HG02943 (cell line): Measurements from ENCODE around the gene CCN2.
A peak's percentile ranks its signal among the peaks of the same experiment; 100 is the strongest.

Experiments
- ATAC-seq: cut with Tn5 transposase; IDR thresholded peaks from one replicate; pipeline ENCODE4 v1.9.1; 2021; ENCODE audit warnings: mild to moderate bottlenecking, low read depth, moderate library complexity; ENCODE audit not compliant: unreplicated experiment

Gene CCN2, protein sequence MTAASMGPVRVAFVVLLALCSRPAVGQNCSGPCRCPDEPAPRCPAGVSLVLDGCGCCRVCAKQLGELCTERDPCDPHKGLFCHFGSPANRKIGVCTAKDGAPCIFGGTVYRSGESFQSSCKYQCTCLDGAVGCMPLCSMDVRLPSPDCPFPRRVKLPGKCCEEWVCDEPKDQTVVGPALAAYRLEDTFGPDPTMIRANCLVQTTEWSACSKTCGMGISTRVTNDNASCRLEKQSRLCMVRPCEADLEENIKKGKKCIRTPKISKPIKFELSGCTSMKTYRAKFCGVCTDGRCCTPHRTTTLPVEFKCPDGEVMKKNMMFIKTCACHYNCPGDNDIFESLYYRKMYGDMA

DNA sequence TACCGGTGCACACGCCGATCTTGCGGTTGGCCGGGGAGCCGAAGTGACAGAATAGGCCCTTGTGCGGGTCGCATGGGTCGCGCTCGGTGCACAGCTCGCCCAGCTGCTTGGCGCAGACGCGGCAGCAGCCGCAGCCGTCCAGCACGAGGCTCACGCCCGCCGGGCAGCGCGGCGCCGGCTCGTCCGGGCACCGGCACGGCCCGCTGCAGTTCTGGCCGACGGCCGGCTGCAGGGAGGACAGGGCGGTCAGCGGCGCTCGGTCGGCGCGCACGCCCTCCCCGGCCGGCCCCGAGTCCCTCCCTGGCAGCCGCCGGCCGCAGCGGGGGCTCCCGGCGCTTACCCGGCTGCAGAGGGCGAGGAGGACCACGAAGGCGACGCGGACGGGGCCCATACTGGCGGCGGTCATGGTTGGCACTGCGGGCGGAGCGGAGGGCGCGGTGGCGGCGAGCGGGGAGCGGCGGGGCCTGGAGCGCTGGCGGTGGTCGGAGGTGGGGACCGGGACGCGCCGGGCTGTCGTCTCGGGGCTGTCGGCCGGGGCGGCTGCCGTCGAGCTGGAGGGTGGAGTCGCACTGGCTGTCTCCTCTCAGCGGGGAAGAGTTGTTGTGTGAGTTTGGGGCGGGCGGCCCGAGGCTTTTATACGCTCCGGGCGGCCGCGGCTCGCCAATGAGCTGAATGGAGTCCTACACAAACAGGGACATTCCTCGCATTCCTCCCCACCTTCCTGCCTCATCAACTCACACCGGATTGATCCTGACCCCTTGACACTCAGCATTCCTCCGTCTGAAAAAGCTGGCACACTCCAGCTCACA is at the start of gene CCN2:
TSS of gene CCN2 (minus strand) at position 606 of the 809 bp plus-strand sequence. CDS start at position 406, 200 bp downstream.
- ATAC-seq: no peak

DNA sequence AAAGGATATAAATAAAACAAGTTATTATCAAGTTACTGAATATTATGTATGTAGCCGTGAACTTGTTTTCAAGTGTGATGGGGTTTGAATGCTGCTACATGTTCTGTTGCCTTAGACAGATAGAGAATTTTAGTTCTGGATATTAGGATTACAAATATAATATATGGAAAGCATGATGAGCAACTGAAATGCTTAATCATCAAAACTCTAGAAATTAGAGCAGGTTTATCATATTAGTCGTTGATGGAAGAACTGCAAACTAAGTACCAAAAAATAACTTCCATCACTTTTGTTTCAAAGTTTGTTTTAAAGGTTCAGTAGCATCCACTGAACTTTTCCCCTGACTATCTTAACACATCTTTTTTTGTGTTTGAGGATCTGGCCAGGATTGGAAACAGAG is 49.1 kb upstream of the CCN2 start:
- ATAC-seq: no peak

DNA sequence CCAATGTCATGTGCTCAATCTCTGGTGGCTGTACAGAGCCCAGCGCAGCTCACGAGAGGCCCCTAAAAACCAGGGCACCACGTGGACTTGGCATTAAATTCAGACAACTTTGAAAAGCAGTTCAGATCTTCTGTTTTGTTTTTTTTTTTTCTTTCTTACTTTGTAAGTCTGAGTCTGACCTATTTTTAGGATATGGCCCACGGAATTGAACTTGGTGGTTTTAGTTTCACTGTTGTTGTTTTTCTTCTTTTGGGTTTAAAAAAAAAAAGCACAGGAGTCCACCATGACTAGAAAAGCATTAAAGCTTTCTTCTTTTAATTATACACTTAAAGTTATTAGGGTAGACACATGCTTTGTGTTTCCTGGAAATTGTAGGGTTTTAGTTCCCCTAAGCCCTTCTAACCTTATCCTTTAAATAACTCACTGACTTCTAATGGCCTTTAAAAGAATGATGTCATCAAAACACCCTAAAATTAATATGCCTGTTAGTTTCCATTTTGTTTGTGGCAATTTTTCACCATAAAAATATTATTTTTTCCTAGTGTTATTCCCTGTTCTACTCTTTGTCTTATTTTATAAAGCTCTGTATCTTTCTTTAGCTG is 48.5 kb upstream of the CCN2 start:
- ATAC-seq: peak; percentile 57

DNA sequence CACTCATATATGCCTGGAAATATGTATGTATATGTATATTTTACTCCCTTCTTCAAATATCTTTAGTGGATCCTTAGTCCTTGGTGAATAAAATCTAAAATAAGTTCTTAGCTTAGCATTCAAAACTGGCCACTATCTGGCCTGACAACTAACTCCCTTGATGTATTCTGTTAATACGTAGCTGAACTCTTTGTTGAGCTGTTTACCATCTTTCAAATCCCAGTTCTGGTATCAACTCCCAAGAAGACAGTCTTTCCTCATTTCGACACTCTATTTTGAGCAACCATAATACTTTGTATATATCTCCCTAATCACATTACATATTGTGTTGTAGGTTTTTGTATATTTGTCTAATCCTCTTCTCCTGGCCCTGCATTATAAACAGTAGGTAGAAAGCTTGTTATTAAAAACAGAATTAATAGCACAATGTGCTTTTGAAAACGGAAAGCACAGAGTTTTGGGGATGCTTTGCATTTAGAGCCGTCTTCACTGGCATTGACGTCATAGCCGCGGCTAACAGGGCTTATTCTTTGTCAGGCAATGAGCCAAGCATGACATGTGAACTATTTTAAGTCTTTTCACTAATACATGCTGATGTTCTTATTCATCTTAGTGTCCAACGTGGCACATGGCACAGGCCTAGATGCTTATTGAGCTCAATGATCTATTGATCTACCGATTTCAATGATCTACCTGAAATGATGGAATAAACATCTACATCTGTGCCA is 47.2 kb upstream of the CCN2 start:
- no peak for ATAC-seq

DNA sequence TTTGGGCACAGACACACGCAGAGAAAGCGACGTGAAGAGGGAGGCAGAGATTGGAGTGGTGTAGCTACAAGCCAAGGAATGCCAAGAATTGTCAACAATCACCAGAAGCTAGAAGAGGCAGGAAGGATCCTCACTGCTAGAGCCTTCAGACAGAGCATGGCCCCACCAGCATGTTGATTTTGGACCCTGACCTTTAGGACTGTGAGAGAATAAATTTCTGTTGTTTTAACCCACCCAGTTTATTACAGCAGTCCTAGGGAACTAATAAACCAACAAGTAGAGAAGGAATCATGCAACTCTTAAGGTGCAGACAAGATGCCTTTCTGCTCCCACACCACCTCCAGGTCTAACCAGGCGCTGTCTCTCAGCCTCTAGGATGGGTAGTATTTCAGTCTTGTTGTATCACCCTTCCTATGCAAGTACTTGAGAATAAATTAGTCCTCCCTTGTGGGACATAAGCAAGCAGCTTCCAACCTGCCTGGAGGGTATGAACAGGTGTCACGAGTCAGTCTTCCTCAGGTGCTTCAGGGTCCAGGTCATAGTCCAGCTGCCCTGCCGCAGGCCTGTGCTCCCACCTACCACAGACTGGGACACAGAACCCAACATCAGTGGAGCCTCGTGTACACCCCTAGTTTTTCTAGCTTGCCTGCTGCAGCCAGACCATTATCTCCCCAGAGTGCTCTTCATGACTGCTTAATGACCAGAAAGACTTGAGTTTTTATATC is 46.4 kb upstream of the CCN2 start:
- ATAC-seq: no peak

DNA sequence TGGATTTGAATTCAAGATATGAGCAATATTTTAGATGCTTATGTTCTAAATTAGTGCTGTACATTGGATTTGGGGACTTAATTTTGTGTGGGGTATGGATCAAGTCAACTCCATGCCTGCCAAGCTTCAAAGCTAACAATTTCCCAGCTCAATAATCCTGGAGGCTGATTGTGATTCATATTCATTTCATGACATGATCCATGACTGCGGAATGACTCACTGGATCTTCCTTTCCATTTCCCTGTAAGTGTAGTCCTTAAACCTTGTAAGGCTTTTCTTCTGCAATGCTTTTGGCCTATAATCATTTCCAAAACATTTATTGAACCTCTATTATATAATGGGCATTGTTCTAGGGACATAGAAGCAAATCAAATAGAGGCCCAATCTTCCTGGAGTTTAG is 44.7 kb upstream of the CCN2 start:
- ATAC-seq: no peak

DNA sequence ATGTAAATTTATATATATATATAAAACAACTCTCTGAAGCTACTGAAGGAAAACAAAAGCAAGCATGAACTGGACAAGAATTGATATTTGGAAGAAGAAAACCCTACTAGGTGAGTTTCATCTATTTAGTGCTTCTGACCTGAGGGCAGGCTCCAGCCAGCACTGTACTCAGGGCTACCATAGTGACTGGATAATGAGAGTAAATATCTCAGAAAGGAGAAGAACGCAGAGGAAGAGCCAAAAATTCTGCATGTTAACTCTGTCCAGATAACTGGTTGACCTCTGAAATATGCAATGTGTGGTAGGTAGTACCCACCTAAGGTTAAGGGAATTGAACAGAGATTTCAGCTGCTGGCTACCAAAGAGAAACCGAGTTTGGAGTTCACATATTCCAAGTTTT is 41.4 kb upstream of the CCN2 start:
- ATAC-seq: no peak

DNA sequence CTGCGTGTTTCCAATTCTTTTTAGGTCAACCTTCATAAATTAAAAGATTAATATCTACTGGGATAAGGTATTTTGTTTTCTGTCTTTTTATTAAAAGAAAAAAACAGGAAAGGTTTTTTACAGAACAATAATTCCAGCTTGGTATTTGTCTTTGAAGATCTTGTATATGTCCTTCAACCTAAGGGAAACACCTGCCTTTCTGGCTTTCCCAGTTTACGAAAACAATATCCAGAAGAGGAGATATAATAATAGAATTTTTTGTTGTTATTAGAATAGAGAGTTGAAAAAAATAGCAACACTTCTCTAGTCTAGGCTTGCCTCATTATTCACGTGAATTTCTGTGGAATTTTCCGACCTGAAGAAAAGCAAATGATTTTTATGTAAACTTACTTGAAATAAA is 37.9 kb upstream of the CCN2 start:
- no peak for ATAC-seq

DNA sequence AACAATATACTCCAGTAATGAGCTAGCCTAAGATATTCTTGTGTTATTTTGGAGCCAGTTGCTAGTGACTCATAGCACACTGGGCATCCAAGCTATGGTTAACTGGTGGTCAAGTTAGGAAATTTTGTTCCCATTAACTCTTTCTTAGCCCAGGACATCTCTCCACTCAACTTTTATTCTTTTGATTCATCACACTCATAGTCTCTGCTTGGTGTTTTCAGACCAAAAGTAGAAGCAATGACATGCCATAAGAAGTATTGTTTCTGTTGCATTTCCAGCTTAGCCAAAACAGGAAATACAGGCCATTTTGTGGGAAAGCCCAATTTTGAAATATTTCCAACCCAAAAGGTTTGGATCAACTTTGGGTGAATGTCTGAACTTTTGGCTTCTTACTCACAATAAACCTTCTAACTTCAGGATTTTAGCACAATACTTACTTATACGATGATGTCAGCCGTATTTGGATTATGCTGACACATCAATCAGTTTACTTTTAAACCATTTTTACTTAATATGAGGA is 31.6 kb upstream of the CCN2 start:
- no peak for ATAC-seq

DNA sequence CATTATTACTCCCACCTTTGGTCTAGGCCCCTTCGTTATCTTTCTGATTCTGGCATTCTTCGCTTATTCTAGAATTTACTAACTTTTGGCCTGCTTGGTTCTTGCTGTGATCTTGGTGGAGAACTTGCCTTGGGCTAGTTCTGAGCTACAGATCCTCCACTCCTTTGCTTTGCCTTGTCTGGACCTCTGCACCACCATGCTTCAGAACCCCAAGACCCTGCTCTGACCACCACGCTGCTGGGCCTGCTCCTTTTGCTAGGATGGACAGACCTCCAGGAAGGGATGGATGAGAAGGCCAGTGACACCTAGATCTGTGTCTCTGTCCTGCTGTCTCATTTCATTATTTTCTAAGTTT is 30.4 kb upstream of the CCN2 start:
- no peak for ATAC-seq

DNA sequence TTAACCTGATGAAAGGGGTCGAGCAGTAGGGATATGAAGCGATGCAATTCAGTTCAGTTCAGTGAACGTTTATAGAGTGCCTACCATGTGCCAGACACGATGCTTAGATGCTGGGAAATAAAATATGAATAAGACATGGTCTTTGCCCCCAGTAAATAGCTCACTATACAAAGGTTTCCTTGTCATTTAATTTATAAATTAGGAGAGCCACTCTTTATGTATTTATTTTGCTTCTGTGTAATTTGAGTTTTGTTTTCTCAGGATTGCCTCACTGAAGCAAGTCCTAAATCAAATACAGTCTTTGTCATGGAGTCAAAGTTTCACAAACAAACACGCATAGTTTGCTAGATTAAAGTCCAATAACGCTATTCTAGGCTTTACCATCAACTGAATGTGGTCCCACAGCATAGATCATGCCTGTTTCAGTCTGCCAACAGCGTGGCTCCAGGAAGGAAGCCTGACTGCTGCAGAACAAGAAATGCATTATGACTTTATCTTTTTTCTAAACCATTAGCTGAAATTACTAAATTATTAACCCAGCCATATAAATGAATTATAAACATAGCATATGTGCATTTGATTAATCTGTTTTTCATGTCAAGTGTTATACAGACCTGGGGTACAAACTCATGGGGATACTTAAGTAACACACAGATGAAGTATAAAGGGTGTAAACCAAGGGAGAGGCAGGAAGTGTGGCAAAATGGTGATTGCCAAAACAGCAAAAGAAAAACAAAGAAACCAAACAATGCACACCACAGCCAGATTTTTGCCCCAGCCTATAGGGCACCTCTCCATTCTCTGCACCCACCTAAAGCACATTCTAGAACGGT is 29.8 kb upstream of the CCN2 start:
- ATAC-seq: no peak

DNA sequence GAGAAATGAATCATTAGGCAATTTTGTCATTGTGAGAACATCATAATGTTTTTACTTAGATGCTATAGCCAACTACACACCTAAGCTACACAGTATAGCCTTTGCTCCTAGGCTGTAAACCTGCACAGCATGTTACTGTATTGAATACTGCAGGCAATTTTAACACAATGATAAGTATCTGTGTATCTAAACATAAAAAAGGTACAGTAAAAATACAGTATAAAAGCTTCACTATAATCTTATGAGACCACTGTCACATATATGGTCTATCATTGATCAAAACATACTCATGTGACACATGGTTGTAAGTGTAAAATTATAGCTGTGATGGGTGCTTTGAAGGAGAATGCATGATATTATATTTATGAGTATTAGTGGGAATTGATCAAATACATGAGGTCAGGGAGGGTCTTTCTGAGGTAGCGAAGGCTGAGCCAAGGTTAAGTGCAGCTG is 29.2 kb upstream of the CCN2 start:
- no peak for ATAC-seq

DNA sequence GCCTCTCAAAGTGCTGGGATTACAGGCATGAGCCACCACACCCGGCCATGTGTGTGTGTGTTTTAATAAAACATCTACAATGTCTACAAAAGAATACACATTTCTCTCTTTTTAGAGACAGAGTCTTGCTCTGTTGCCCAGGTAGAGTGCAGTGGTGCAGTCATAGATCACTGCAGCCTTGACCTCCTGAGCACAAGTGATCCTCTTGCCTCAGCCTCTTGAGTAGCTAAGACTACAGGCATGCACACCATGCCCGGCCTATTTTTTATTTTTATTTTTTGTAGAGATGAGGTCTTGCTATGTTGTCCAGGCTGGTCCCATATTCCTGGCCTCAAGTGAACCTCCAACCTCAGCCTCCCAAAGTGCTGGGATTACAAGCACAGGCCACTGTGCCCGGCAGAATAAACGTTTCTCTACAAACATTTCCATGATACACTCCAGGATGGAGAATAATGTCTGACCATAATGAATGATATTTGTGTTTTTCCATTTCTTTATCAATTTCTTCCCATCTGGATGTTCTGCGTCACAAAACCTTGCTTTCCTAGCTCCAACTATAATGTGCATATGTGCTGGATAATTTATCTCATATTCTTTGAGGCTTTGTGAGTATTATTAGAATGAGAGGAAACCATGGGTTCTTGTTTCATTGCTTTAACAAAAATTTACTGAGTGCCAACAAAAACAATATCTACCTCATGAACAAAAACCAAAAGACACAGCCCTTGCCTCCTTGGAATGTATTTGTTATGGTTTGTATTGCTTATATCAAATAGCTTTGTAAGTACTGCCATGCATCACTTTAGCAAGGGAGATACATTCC is 28.6 kb upstream of the CCN2 start:
- ATAC-seq: no peak

DNA sequence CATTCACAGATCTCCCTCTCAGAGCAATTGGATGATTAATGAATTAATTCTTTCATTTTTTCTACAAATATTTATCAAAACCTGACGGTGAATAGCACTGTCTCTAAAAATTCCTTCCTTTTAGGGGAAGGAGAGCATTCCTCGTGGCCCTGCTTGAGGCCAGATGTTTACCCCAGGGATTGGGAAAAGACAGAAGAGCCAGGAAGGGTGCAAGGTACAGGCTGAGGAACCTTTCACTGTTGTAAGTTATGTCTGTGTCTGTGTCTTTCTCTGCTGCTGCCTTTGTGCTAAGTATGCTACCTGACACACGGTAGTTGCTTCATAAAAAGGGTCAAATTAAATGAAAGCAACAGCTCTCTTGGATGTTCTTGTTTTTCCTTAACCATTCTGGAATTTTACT is 27.4 kb upstream of the CCN2 start:
- no peak for ATAC-seq

DNA sequence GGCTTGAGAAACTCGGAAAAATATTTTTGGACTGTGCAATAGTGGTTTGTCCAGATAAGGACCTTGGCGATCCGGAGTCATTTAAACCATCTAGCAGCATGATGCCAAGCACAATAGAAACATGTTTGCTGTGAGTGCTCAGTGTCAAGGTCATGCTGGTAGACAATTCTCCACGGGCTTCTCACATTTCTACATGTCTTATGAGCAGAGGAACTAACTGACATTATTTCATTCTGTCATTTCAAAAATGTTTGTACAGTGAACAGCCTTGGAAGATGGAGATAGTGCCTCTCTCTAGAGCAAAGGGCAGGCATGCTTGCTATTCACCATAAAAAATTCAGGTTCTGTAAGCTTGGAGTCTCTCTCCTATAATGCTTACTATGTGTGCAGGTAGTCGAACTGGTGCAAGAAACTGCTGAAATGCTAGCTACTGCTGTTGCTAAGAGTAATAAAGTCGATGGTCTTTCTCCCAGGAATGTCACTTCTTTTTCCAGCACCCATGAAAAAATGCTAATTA is 25.4 kb upstream of the CCN2 start:
- ATAC-seq: no peak

DNA sequence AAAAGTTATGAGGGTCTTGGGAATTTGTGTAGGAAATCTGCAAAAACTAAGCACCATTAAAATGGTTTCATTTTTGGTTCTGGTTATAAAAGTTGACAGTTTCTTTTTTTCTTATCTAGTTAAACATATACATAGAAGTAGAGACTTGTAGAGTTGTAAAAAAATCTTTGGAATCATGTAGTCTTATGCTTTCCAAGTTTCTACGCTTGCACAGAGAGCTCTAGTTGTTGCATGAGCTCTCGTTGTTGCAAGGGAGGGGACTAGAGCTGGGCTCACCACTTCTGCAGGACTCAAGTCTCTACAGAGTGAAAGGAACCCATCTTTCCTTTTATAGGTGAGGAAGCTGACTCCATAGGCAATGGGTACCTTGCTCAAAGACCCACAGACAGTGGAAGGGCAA is 21.6 kb upstream of the CCN2 start:
- ATAC-seq: no peak

DNA sequence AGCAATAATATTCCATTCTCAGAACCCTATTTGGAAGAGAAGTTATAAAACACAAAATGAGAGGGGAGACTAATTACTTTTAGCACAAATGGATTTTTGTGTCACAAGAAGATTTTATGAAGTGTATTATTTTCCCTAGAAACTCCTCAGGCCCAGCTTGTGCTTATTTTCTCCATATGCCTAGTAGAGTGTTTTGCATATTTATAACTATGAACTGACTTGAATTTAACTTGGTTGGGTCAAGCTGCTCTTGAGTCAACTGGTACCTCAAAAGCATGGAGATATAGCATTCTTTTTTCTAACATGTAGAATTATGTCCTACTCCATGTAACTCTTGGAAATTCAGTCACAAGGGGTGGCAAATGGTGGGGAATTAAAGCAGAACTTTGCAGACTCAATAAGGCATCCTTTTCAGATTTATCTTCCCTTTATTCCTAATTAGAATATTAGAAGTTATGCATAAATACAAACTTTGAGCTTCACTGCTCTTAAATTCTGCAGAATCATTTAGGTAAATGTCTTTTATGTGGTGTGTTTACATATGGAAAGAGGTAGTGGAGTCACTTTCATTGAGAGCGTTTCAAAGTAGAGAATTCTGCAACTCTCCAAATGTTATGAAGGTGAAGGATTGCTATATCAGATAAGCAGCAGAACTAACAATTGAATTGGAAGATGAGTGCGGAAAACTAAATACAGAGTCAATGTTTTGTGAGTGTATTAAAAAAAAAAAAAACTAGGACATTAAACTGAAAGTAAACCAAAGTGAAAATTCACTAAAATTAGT is 19.1 kb upstream of the CCN2 start:
- no peak for ATAC-seq
